ENCODE measurements around the gene TEC. TPM values are rescaled to one million over a fixed set of nuclear protein-coding genes. Genes with fewer than 3 reads are reported as not detected.

Gene TEC
- total RNA-seq, 1 experiment from 2014 or later, result 4.5 TPM

DNA sequence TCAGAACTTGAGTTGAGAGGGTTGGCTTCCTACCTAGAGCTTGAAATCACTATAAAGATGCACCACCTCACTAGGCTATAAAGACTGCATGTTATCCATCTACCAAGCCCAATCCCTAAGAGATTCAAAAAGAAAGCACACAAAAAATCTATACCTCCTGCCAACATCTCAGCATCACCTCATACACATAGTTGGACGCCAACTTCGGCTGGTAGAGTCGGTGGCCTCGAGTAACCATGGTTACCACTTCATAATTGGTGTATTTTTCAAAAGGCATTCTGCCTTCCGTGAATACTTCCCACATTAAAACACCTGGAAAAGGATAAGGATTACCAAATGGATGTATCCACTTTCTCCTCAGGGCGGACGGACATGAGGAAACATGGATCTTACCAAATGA, 131.1 kb downstream of the TEC start (continued):
- TF ChIP-seq, protein P1, sequence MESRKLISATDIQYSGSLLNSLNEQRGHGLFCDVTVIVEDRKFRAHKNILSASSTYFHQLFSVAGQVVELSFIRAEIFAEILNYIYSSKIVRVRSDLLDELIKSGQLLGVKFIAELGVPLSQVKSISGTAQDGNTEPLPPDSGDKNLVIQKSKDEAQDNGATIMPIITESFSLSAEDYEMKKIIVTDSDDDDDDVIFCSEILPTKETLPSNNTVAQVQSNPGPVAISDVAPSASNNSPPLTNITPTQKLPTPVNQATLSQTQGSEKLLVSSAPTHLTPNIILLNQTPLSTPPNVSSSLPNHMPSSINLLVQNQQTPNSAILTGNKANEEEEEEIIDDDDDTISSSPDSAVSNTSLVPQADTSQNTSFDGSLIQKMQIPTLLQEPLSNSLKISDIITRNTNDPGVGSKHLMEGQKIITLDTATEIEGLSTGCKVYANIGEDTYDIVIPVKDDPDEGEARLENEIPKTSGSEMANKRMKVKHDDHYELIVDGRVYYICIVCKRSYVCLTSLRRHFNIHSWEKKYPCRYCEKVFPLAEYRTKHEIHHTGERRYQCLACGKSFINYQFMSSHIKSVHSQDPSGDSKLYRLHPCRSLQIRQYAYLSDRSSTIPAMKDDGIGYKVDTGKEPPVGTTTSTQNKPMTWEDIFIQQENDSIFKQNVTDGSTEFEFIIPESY (IDR thresholded peaks at IDR 0.05; ENCODE audit: extremely low read depth, insufficient replicate concordance, low read length), result no peak
- TF ChIP-seq, protein P2, sequence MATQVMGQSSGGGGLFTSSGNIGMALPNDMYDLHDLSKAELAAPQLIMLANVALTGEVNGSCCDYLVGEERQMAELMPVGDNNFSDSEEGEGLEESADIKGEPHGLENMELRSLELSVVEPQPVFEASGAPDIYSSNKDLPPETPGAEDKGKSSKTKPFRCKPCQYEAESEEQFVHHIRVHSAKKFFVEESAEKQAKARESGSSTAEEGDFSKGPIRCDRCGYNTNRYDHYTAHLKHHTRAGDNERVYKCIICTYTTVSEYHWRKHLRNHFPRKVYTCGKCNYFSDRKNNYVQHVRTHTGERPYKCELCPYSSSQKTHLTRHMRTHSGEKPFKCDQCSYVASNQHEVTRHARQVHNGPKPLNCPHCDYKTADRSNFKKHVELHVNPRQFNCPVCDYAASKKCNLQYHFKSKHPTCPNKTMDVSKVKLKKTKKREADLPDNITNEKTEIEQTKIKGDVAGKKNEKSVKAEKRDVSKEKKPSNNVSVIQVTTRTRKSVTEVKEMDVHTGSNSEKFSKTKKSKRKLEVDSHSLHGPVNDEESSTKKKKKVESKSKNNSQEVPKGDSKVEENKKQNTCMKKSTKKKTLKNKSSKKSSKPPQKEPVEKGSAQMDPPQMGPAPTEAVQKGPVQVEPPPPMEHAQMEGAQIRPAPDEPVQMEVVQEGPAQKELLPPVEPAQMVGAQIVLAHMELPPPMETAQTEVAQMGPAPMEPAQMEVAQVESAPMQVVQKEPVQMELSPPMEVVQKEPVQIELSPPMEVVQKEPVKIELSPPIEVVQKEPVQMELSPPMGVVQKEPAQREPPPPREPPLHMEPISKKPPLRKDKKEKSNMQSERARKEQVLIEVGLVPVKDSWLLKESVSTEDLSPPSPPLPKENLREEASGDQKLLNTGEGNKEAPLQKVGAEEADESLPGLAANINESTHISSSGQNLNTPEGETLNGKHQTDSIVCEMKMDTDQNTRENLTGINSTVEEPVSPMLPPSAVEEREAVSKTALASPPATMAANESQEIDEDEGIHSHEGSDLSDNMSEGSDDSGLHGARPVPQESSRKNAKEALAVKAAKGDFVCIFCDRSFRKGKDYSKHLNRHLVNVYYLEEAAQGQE (IDR thresholded peaks at IDR 0.05; ENCODE audit: low read depth), result no peak
- TF ChIP-seq POLR2A (IDR thresholded peaks at IDR 0.05; ENCODE audit: borderline replicate concordance, extremely low read depth, insufficient read depth, insufficient read length) (no peak), SIN3A (IDR thresholded peaks at IDR 0.05; ENCODE audit: low read depth) (no peak), CBX3 (IDR thresholded peaks at IDR 0.05; ENCODE audit: low read depth) (no peak), FOSL1 (IDR thresholded peaks at IDR 0.05; ENCODE audit: low read depth) (no peak), YY1 (IDR thresholded peaks at IDR 0.05; ENCODE audit: extremely low read depth, insufficient replicate concordance, low read depth, low read length) (no peak)

GRCh38 chr4:48137846-48138245, 131.8 kb downstream of the TEC start:
- no peaks in the 10 kb centered on the region for H3K9me2 ChIP-seq (ENCODE audit: insufficient read depth)
- H3K27ac ChIP-seq (ENCODE audit: low read depth, low read length), result no peak overlapping the region
- ATAC-seq (no peak), DNase-seq (ENCODE audit: low read depth, low spot score) (no peak)
- no peaks in the 10 kb centered on the region for H3K36me3 ChIP-seq (ENCODE audit: control insufficient read depth in 1 of 2, insufficient read depth in 2 of 2, low read length in 2 of 2)
- RAD21 ChIA-PET (ENCODE audit: low non-redundant PET in 1 of 2, low total read pairs in 2 of 2, uncharacterized antibody in 2 of 2, unreplicated experiment in 2 of 2), result no interaction called here
- H3K9ac ChIP-seq (ENCODE audit: low read length), result no peak overlapping the region
- no peak overlapping the region for H3K4me3 ChIP-seq (replicated peaks in 1 of 2; ENCODE audit: low read depth in 1 of 2, low read length in 2 of 2)
- H3K9me3 ChIP-seq (ENCODE audit: control insufficient read depth in 1 of 2, insufficient read depth in 1 of 2, low read depth in 1 of 2, low read length in 2 of 2), result no peaks in the 10 kb centered on the region
- H3K4me2 ChIP-seq (ENCODE audit: low read length), result no peak overlapping the region
- intact Hi-C loops (cut with micrococcal nuclease), result no loop called here
- no TSS peak for BruUV-seq (replicated peaks)
- POLR2A ChIA-PET, result no interaction called here
- H3K79me2 ChIP-seq (ENCODE audit: insufficient read depth, low read length), result no peaks in the 10 kb centered on the region
- H3K4me1 ChIP-seq (ENCODE audit: control insufficient read depth in 1 of 2, insufficient read depth in 2 of 2, low read length in 2 of 2), result no peaks in the 10 kb centered on the region
- no peaks in the 10 kb centered on the region for H3K27me3 ChIP-seq (ENCODE audit: insufficient read depth, low read length)
- CTCF ChIA-PET, result no interaction called here
- H2AFZ ChIP-seq (ENCODE audit: low read depth, low read length, poor library complexity, severe bottlenecking), result no peak overlapping the region
- no peaks in the 10 kb centered on the region for H4K20me1 ChIP-seq (ENCODE audit: insufficient read depth)
- no peak for TF ChIP-seq ZNF274 (IDR thresholded peaks at IDR 0.05; ENCODE audit: low read depth, low read length)
- TF ChIP-seq CBX3 (IDR thresholded peaks at IDR 0.05; ENCODE audit: low read depth), result no peak
- no peak for TF ChIP-seq SRF (IDR thresholded peaks at IDR 0.05; ENCODE audit: low read depth)
- no peak for TF ChIP-seq ELF1 (IDR thresholded peaks at IDR 0.05; ENCODE audit: borderline replicate concordance, low read depth)
- TF ChIP-seq RAD21 (IDR thresholded peaks at IDR 0.05; ENCODE audit: low read depth), result no peak
- TF ChIP-seq CTCF (IDR thresholded peaks at IDR 0.05 in 2 of 3, conservative IDR thresholded peaks at IDR 0.05 in 1 of 3; ENCODE audit: borderline replicate concordance in 1 of 3, insufficient read depth in 1 of 3, low read depth in 2 of 3, low read length in 2 of 3), result no peak
- TF ChIP-seq, protein P1 (IDR thresholded peaks at IDR 0.05; ENCODE audit: extremely low read depth, insufficient replicate concordance, low read length), result no peak
- no peak for TF ChIP-seq YY1 (IDR thresholded peaks at IDR 0.05; ENCODE audit: extremely low read depth, insufficient replicate concordance, low read depth, low read length)
